DND-41 (cell line): ENCODE measurements around the gene RAB6A.

Experiments
- EZH2 ChIP-seq: IDR thresholded peaks from 3 replicates; pipeline ENCODE4 v1.6.1; 2012; ENCODE audit warnings: borderline replicate concordance, low read depth, mild to moderate bottlenecking, moderate library complexity, low read length, inconsistent platforms; ENCODE audit not compliant: severe bottlenecking
- TF ChIP-seq, protein P1 (sequence below): IDR thresholded peaks from 2 replicates; pipeline ENCODE4 v1.5.1; 2012; ENCODE audit warnings: borderline replicate concordance, low read length, moderate library complexity, mild to moderate bottlenecking; ENCODE audit not compliant: poor library complexity, severe bottlenecking; ENCODE audit errors: extremely low read depth

DNA sequence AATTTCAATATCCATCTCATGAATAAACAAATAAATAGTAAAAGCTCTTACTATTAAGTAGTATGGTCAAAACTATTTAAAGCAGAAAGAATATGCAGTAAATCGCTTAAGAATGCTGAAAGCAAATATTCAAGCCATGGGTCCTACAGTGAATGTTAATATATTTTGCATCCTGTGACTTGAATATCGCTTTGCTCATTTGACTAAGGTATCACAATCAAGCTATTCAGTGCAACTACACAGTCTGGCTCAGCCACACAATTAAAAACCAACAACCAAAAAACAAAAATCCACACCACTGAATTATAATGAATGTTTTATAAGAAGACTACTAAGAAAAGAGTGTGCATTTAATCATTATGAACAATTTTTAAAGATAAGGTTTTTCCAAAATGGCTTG lies 45.3 kb downstream of the RAB6A start:
- TF ChIP-seq EZH2, result no peak
- TF ChIP-seq, protein P1, sequence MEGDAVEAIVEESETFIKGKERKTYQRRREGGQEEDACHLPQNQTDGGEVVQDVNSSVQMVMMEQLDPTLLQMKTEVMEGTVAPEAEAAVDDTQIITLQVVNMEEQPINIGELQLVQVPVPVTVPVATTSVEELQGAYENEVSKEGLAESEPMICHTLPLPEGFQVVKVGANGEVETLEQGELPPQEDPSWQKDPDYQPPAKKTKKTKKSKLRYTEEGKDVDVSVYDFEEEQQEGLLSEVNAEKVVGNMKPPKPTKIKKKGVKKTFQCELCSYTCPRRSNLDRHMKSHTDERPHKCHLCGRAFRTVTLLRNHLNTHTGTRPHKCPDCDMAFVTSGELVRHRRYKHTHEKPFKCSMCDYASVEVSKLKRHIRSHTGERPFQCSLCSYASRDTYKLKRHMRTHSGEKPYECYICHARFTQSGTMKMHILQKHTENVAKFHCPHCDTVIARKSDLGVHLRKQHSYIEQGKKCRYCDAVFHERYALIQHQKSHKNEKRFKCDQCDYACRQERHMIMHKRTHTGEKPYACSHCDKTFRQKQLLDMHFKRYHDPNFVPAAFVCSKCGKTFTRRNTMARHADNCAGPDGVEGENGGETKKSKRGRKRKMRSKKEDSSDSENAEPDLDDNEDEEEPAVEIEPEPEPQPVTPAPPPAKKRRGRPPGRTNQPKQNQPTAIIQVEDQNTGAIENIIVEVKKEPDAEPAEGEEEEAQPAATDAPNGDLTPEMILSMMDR, result no peak
